HS-5 (cell line): ENCODE measurements around the gene TEKT3.

Experiments
- DNase-seq: peaks from one replicate; pipeline ENCODE4 v3.0.0-alpha.2; 2012; ENCODE audit warnings: low read depth

Gene TEKT3

DNA sequence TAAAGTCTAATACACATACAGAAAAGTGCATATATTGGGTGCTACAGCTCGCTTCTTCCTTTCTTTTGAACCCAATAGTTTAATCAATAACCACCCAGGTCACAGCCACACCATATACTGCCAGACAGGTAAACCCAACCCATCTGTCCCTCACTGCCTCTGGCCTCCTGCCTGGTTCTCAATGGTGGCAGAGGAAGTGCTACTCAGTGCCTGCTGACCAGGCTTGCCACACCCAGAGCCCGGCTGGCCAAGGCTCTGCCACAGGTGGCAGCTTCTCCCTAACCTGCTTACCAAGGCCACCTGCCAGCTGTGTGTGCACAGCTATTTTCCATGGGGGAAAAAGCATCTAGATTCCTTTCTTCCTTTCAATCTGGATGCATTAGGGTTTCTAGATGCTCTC, 76.9 kb downstream of the TEKT3 start:
- DNase-seq: no peak

- DNase-seq: no peak
These were observed 77.7 kb downstream of the TEKT3 start for GRCh38 chr17:15263680-15264079.

GRCh38 chr17:15263206-15263579, 78.2 kb downstream of the TEKT3 start:
- DNase-seq: no peak

DNA sequence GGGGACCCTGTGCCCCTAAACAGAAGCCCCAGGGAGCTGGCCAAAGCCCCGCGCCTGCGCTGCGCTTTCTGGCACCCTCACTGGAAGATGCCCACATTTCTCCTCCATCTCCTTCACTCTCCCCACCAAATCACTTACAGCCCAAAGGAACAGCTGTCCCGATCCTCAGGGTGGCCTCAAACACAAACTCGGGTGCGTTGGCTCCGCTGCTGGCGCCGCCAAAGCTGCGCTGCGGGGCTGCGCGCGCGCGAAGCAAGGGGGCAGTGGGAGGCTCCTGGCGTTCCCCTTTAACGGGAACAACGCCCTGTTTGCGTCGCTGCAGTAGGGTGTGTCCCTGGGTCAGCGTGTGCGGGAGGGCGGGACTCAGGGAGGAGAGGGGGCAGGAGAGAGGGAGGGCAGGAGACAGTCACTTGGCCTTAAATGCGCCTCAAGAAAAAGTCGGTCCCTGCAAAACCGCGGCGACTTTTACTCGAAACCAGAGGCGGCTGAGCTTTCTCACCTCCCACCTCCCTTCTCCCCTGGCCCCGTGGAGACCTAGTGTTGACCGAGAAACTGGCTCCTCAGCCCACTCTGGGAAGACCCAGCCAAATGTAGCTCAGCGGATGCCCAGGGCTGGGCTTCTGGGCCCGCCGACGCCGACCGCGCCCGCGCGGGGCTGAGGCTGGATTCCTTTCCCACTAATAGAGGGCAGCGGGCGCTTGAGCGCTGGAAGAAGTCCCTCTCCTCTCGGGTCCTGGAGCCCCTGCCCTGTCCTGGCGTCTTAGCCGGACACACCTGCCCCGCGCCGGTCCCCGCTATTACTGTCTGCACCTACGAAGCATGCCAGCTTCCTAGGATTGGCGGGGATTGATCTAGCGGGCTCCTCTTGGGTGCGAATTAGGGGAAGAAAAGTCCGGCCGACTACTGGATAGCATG, 78.8 kb downstream of the TEKT3 start:
- no peak for DNase-seq

GRCh38 chr17:15261802-15262290, 79.6 kb downstream of the TEKT3 start:
- DNase-seq: no peak

- DNase-seq: no peak
These were observed 80.1 kb downstream of the TEKT3 start for GRCh38 chr17:15261258-15261801.

DNA sequence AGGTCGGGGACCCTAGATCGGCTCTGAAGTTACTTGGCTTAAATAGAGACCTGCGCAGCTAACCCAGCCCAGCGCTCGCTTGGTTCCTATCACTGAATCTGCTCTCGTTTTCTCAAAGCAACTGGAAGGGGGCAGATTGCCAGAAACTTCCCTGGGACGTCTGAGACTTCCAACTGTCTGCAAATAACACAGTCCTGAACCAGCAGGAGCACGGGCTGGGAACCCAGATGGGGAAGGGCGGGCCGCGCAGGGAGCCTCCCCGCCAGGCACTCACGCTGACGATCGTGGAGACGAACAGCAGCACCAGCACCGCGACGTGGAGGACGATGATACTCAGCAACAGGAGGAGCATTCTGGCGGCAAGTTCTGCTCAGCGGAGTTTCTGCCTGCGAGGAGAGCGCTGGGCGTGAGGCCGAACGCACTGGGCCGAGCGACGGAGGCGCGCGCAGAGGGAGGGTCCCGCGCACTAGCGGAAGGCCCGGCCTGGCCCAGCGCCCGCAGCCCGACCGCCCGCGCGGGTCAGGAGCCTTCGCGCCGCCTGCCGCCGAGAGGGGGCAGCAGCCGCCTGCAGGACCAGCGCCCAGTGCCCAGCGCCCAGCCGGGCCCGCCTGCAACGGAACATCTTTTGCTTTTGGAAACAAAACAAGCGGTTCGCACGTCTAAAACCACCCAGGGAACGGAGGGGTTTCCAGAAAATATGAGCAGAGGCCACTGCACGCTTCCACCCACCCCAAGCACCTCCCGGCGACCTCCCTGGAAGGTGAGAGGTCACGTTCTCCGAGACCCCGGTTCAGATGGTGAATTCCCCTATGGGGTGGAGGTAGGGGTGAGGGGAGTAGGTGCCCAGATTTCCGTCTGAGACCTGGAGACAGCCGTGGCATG, 80.8 kb downstream of the TEKT3 start:
- no peak for DNase-seq

- DNase-seq: no peak
These were observed 83.4 kb downstream of the TEKT3 start for GRCh38 chr17:15257796-15258512.

DNA sequence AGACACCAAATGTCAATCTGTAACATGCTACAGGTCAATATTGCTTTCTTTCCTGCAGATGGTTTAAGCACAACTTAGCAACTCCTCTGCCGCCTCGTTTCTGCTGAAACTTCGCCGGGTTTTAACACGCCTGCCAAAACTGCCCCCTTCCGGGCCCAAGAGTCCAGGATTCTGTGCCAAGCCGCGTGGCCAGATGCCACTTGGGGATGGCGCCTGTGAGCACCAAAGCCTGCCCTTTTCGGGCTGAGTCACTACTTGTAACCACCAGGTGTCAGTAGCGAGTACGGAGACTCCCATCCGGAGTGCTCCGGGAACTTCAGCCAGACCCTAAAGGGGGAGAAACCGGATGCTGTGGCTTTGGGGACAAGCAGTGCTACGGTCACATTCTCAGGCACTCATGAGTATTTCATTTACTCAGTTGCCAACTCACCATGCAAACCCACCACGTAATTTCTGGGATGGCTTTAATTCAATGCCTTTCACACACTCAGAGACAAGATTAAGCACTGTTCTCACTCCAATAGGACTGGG, 84.1 kb downstream of the TEKT3 start:
- no peak for DNase-seq

DNA sequence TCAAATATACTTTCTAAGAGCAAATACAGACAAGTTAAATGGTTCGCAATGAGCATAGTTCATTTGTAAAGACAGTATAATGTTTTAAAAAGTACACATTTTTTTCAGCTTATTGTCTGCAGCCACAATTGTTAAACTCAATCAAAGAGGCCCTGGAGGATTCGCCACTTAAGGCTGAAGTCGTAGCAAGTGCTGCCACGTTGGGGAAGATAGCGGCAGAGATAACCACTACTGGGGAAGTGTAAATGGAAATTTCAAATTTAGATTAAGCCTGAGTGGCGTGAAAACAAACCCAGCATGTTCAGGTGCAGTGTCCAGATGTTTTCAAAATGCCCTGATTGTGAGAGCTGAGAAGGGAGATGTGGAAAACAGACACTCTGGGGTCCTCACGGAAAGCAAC, 84.7 kb downstream of the TEKT3 start:
- no peak for DNase-seq

DNA sequence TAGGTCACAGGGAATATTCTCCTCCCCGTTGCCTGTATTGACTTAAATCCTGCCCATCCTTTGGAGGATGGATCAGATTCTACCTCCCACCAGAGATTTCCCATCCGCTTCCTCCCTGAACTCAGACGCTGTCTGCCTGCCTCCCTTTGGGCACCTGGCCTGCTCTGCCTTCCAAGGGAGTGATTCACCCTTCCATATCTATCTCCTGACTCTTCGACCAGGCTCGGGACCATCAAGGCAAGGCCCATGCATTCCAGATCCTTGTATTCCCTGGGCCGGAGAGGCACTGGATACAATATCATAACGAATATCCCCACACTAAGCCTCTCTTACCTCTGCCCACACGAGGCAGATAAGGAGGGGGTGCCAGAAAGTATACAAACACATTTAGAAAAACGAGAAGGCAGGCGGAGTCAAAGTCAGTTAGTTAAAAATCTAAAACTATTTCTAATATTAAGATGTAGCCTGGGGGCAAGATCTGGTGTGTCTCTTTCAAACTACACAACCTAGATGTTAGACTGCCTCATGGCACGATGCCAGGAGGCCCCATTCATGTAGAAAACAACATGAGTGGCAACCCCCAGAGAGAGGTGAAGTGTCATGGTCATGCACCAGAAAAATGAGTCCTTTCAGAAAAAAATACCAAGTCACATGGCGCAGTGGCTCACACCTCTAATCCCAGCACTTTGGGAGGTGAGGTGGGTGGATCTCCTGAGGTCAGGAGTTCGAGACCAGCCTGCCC, 85.5 kb downstream of the TEKT3 start:
- DNase-seq: no peak
